ENCODE results near the gene MTA3.

DNA sequence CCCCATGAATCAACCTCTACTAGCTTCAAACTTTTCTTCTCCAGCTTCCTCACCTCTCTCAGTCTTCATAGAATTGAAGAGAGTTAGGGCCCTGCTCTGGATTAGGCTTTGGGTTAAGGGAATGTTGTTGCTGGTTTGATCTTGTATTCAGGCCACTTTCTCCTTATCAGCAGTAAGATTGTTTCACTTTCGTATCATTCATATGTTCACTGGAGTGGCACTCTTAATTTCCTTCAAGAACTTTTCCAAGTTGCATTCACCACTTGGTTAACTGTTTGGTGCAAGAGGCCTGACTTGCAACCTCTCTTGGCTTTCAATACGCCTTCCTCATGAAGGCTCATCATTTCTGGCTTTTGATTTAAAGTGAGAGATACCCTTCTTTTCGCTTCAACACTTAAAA is 172.7 kb downstream of the MTA3 start:
- TF ChIP-seq GATA3 (IDR thresholded peaks at IDR 0.05; ENCODE audit: low read depth, low read length) (no peak), GATA2 (IDR thresholded peaks at IDR 0.05; ENCODE audit: low read depth, low read length) (no peak)
